Endometrium (tissue), 2 donors: ENCODE measurements around the gene PIK3R4.
A peak's percentile ranks its signal among the peaks of the same experiment; 100 is the strongest.

Source experiments
- FAIRE-seq: peaks from 2 replicates; lab custom pipeline; 2012; peaks lifted over from hg19 to GRCh38; lab: Jason Lieb, UNC
- donor health status: control.
- donor health status: control.

The PIK3R4 gene

DNA sequence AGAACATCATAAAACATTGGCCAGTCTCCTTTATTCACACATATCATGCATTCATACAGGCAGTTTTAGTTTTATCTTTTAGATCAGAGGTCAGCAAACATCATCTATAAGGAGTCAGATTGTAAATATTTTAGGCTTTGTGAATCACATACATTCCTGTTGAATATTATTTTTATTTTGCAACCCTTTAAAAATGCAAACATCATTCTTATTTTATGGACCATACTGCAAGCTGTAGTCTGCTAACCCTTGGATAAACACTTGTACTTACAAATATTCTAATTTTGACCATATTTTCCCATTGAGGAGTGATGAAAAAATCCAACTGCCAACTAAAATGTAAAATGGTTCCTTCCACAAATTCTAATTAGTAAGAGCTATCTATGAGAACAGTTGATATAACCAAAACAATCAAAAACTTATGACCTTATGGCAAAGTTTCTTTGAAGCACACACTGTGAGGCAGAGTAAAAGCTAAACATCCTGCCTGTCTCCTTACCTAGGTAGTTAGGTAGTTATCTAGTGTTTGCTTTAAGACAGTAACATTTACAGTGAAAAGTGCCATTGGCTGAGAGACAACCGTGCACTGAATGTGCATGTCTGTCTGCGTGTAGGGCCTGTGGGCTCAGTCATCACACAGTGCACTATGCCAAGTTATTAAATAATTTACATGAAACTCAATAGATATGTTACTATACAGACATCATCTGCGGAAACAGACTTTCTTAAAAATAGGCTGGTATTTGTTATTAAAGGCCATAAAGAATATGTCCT is 57.7 kb downstream of the PIK3R4 start:
- no peak for FAIRE-seq

DNA sequence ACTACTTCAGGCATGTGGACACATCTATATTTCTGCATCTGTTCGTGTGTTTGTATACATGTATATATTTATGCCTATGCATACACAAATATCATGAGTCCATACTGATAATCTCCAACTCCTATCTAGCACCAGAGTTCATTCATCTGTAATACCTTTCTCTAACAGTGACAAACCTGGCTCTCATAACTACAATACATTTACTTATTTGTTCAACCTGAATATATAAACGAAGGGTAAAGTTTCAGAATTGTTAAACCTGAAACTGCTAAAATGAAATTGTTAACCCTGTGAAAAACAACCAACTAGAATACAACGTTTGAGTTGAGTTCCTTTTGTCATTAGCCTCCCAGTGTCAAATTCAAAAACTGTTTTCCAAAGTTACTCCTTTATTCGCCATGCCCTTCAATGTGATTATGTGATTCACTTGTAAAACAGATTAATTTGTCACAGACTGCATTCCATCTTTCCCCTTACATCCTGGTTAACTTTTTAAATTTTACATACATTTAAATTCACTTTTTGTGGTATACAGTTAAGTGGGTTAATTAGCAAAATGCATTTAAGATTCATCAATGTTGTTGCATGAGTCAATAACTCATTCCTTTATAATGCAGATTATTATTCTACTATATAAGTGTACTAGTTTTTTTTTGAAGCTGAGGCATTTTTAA is 58.5 kb downstream of the PIK3R4 start:
- FAIRE-seq = no peak

DNA sequence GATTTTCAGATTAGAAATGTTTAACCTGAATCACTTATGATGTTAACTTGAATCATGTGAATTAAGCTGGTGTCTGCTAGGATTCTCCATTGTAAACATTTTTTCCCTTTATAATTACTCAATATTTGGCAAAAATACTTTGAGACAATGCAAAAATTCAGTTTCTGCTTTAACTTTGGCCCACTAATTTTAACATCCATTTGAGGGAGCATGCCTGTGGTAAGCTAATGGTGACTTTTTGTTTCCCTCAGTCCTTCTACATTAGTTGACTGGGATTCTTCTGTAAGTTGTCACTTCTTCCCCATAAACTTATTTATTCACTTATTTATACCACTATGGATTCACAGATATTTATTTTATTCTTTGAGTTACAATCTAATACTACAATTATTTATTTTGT is 59.3 kb downstream of the PIK3R4 start:
- FAIRE-seq = no peak

DNA sequence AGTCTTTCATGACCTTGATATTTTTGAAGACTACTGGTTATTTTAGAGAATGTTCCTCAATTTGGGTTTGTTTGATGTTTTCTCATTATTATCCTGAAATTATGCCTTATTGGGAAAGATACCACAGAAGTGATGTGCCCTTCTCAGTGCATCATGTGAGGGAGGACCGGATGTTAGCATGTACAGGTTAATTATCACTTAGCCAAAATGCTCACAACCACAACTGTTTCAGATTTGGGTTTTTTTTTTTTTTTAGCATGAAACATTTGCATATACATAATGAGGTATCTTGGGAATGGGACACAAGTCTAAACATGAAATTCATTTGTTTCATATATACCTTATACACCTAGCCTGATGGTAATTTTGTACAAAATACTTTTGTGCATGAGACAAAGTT is 59.8 kb downstream of the PIK3R4 start:
- no peak for FAIRE-seq

DNA sequence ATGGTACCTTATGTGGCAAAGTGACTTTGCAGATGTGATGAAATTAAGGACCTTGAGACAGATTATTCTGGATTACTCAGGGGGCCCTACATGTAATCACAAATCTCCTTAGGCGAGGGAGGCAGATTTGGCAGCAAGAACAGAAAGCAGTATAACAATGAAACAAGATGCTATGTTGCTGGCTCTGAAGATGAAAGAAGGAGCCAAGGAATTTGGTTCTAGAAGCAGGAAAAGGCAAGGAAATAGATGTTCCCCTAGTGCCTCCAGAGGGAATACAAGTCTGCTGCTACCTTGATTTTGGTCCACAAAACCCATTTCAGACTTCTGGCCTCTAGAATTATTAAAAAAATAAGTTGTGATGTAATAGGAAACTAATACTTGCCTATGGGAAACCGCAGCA is 64.5 kb downstream of the PIK3R4 start:
- no peak for FAIRE-seq

DNA sequence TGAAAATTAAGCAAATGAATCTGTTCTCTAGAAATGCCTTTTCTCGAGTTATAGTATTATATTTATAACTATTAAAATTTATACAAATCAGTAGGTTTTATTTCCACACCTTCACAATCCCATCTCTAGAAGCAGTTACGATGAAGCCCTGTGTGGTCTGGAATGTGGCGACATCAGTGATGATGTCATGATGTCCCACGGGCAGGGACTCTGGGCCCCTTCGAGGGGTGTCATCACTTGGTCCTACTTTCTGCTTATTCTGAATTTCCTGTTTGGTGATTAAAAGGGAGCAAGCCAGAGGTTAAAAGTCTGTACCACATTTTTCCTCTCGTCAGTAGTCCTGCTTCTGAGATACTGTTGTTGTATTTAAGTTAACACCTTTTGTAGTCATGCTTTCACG is 67.4 kb downstream of the PIK3R4 start:
- no peak for FAIRE-seq

DNA sequence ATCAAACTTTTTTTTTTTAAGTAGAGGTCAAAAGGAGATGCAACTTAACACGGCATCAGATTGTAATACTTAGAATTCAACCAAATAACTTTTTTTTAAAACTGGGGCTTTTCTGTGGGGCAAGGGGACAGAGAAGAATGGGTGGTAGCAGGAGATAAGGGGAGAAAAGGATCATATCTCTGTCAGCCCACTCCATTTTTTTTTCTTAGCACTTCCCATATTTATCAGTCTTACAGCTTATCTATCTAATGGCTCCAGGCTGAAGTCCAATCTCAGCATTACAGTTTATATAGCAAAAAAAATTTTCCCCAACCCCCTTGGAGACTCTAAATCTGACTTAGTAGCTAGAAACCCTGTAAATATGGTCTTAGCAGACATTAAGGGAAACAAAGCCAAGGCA is 69.3 kb downstream of the PIK3R4 start:
- no peak for FAIRE-seq

DNA sequence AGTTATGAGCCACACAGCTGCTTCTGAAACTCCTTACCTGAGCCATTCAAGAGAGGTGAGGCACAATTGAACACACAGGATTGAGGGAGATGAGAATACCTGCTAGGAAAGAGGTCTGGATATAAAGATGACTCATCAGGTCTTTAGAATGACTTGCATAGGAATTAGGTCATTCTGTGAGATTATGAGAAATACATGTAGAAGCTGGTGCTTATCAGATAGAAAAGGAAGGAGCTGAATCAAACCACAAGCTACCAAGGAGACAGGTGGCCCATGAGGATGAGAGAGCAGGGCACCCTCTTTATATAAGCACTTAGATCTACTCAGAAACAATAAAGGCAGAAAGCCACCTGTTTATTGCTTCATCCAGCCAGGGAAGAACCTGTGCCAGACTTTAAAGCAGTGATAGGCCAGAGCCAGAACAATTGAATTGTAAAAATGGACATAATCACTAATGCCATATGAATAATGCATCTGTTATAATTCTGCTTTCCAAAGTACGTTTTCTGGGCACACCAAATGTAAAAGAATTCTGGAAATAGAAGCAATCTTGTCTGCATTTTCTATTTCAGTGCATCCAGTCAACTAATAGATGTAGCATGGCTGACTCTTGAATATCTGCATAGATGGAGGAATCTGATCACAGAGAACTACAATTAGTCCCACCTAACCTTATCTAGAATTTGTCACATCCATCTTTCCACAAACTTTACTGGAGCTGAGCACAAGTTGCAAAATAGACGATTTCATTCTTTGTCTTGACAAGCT is 74.9 kb downstream of the PIK3R4 start:
- FAIRE-seq = no peak

DNA sequence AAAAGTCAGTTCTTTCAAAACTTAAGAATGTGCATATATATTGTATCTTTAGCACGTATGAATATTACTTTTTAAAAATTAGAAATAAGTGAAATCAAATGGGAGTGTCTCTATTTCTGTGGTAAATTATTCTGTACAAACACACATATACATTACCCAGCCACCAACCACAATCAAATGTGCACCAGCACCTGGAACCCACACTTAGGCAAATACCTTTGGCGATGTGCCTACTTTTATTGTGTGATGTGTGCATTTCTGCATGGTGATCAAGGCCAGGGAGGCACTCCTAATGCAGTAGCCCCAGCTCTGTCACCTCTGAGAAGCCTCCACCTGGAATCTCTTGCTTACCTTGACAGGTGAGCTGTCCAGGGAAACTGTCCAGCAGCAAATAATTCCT is 76.9 kb downstream of the PIK3R4 start:
- FAIRE-seq = no peak

DNA sequence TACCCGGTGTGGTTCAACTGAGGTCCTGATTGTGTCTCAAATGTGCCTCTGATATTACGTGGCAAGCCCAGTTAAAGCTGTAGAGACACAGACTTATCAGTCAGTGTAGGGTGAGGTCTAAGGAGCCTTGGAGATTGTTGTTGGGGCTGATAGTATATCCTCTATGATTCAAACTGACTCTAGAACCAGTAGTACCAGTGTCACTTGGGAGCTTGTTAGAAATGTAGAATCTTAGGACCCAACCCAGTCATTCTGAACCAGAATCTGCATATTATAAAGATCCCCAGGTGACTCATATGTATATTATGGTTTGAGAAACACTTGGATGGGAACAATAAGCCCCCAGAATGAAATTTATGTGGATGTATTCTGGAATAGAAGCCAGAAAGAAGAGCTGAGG is 83.5 kb downstream of the PIK3R4 start:
- FAIRE-seq = no peak

DNA sequence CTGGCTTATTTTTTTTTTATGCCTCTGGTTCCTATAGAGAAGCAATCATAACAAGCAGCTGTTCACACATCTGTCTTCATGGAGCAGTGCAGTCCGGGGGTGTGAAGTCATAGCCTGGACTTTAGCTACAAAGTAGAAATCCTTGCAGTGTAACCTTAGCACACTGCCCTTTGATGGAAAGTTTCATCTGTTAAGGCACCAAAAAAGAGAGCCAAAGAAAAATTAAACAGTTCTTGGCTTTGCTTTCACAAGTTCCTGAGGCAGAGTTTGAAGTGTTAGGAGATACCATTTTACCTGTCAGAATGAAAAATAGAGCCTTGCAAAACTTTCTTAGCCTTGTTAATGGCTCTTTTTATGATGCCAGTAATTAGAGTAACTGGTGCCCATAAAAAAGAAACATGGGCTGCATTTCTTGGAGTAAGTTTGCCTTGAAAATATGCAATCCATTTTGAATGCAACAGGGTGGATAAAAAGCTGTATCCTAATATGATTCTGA is 84.1 kb downstream of the PIK3R4 start:
- FAIRE-seq = peak; percentile 64

DNA sequence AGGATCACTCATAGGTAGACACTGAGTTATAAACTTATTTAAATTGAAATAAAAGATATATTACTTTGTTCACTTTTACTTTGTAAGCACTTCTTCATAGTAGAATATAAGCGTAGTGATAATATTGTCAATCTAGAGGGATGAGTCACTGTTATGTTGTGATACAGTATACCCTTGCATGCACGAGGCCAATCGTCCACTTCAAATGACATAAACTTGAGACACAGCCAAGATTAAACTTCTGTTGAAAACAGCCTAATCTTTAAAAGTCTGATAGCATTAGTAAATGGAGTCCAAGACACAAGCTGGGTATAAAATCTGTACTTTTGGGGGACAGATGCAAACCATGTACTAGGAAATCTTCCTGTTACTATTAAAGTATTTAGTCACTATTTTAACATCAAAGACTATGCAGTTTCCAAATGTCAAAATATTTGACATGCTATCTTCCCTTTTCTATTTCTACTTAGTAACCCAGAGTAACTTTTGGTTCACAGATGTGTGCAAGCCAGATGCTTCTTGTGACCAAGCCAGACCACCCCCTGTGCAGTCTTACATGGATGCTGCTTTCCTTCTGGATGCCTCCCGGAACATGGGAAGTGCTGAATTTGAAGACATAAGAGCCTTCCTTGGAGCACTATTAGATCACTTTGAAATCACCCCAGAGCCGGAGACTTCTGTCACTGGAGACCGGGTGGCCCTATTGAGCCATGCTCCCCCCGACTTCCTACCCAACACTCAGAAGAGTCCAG is 85.3 kb downstream of the PIK3R4 start:
- FAIRE-seq = peak; percentile 29

DNA sequence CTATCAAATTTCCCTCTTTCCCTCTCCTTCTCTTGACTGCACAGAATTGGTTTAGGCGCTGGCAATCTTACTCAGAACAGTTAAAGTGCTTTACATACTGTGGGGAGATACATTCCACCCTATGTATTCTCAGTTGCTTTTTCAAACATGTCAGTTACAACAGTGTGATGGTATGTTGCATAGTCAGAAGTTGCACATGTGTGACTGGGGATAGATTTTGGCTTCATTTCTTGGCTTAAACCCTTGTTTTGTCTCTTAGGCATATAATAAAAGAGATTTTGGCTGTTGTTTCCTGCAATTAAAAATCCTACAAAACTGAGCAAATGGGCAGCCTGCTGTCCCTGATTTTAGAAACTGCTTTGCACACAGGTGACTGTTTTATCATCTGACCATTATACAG is 86.7 kb downstream of the PIK3R4 start:
- FAIRE-seq = peak; percentile 87

DNA sequence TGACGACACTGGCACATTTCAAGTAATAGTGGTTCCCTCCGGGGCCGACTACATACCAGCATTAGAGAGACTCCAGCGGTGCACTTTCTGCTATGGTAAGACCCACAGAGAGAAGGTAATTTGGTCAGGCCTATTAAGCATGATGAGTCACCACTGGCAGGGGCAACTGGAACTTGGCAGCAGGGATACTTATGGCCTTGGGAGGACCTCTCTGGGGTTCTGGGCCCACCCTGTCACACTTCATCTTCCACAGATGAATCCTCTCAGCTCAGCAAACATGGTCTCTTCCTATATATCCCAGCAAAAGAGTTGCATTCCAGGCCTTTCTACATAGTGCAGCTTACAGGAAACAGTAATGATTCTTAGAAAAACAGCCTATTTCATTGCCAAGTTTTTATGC is 88.0 kb downstream of the PIK3R4 start:
- no peak for FAIRE-seq

DNA sequence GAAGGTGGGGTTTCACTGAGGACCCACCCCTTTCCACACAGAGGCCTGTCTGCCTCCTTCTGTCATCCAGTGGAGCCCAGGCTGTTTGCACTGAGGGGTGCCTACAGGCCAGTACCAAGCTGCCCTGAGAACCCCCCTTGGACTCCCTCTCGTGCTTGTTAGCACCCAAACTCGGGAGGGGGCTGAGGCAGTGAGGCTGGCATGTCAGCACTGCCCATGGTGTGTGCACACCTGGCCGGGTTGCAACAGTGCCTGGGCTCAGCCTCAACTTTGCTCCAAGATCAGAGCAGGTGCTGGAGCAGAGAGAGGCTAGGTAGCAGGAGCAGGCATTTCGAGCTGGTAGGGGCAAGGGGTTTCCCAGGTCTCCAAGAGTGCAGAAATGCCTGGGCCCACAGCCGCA is 90.0 kb downstream of the PIK3R4 start:
- FAIRE-seq = no peak

DNA sequence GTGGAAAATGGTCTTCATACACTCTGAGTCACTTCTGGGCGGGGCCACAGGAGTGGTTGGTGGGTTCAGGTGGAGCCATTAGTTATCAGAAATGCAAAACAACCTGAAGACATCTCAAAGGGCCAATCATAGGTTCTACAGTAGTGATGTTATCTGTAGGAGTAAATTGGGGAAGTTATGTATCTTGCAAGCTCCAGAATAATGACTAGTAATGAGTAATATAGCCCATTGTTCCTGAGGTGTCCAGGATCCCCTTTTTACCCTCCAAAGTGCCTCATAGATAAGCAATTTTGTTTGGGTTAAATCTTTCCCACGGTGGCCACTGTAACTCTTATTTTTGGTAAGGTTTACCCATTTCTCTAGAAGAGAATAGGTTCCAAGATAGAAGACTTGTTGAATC is 91.7 kb downstream of the PIK3R4 start:
- no peak for FAIRE-seq

DNA sequence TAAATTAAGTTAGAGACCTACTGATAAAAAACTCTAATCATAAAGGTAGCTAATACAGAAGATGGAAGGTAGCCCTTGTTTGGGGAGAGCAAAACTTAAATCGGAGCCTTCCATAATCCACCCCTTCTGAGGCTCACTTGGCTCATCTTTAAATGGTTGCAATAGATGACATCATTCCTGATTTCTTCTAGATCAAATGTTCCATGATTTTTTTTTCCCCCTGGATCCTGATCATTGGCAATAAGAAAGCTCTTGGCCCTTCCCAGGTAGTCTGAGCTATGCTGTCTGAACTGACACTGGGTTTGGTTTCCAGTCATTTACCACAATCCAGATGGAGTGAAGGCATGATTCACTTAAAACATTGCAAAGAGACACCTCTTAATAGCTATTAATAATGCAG is 92.5 kb downstream of the PIK3R4 start:
- FAIRE-seq = no peak

DNA sequence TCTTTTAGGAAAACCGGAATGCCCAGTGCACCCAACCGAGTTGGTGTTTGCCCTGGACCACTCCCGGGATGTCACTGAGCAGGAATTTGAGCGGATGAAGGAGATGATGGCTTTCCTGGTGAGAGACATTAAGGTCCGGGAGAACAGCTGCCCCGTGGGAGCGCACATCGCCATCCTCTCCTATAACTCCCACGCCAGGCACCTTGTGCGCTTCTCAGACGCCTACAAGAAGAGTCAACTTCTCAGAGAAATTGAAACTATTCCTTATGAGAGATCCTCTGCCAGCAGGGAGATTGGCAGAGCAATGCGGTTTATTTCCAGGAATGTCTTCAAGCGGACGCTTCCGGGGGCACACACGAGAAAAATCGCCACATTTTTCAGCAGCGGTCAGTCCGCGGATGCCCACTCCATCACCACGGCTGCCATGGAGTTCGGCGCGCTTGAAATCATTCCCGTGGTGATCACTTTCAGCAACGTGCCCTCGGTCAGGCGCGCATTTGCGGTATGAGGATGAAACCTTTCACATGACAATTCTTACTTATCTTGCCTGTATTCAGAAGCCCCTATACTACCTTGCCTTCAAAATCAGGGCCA is 97.5 kb downstream of the PIK3R4 start:
- FAIRE-seq = no peak

DNA sequence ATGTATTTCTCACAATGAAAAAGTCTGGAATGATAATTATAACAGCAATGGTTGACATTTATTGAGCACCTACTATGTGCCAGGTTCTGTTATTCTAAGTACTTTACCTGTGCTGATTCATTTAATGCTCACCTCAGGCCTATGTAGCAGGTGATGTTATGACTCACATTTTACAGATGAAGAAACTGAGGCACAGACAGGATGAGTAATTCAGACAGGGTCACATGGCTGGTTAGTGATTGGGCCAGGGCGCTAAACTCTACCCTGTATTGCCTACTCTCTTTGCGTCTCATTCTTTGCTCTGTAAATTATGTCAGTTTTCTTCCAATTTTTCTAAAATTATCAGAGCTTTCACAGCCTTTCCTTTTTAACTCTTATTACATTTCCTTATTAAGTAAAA is 98.3 kb downstream of the PIK3R4 start:
- FAIRE-seq = no peak

DNA sequence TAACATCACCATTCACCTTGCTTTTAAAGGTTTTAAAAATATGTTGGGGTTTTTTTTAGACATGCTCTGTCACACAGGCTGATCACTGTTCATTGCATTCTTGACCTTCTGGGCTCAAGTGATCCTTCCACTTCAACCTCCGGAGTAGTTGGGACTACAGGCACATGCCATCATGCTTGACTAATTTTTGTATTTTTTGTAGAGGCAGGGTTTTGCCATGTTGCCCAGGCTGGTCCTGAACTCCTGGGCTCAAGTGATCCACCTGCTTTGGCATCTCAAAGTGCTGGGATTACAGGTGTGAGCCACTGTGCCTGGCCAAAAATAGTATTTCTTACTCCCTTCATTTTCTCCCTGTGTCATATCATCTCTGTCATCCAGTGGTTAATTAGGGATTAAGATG is 101.4 kb downstream of the PIK3R4 start:
- no peak for FAIRE-seq

DNA sequence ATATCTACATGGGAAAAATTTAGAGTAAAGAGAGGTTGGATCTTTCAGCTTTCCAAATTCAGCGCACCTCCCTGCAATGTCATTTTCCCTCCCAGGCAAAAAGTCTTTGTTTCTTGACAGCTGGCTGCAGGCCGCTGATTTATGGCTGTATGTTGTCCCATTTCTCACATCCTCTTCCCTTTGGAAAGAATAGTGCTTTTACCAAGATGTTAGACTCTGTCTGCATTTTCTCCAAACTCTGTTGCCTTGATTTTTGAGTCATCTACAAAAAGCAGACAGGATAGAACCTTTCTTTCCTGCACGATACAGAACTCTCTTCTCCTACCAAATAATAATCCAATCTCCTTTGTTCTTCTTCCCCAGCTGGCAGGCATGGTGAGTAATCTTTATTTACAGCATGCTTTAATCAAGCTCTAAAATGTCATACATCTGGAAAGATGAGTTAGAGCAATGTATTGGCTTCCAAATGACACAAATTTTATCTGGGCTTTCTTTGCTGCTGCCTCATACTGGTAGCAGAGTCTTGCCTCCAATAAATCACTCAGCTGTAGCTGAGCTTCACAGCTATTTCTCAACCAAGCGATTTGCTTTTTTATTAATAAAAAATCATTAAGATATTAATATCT is 101.9 kb downstream of the PIK3R4 start:
- FAIRE-seq = no peak
